H9 (cell line): ENCODE results near the gene SLC35D3. TPM values are rescaled to one million over a fixed set of nuclear protein-coding genes. Genes with fewer than 3 reads are reported as not detected.

ENCODE experiments used
- DNase-seq: peaks from one replicate; pipeline ENCODE4 v3.0.0-alpha.2; 2017
- H2AFZ ChIP-seq: one replicate; pipeline ENCODE4 v1.6.1; 2013; ENCODE audit warnings: mild to moderate bottlenecking, low read length, control low read depth, moderate library complexity
- H2AK5ac ChIP-seq: 2 replicates; pipeline ENCODE4 v1.6.1; 2013; ENCODE audit warnings: low read length, control low read depth, mixed read lengths; ENCODE audit not compliant: insufficient read length
- H2BK120ac ChIP-seq: one replicate; pipeline ENCODE4 v1.6.1; 2013; ENCODE audit warnings: low read depth, mild to moderate bottlenecking, low read length, control low read depth, inconsistent platforms; ENCODE audit not compliant: poor library complexity, severe bottlenecking
- H2BK12ac ChIP-seq: 2 replicates; pipeline ENCODE4 v1.6.1; 2013; ENCODE audit warnings: low read length, control low read depth, mixed read lengths, low read depth; ENCODE audit not compliant: insufficient read length
- H2BK15ac ChIP-seq: 2 replicates; pipeline ENCODE4 v1.6.1; 2013; ENCODE audit warnings: low read depth, low read length, control low read depth
- H2BK20ac ChIP-seq: one replicate; pipeline ENCODE4 v1.6.1; 2013; ENCODE audit warnings: low read depth, mild to moderate bottlenecking, low read length, control low read depth, inconsistent platforms; ENCODE audit not compliant: poor library complexity, severe bottlenecking
- H2BK5ac ChIP-seq: 2 replicates; pipeline ENCODE4 v1.6.1; 2013; ENCODE audit warnings: low read length, control low read depth, mixed read lengths; ENCODE audit not compliant: insufficient read length
- H3K14ac ChIP-seq: 2 replicates; pipeline ENCODE4 v1.6.1; 2013; ENCODE audit warnings: low read length, control low read depth; ENCODE audit not compliant: insufficient read depth
- H3K18ac ChIP-seq: 2 replicates; pipeline ENCODE4 v1.6.1; 2013; ENCODE audit warnings: low read depth, mild to moderate bottlenecking, mixed read lengths, low read length, control low read depth; ENCODE audit not compliant: insufficient read length
- H3K23ac ChIP-seq: 2 replicates; pipeline ENCODE4 v1.6.1; 2013; ENCODE audit warnings: low read length, control low read depth, mixed read lengths, low read depth; ENCODE audit not compliant: insufficient read length
- H3K23me2 ChIP-seq: 2 replicates; pipeline ENCODE4 v1.6.1; 2013; ENCODE audit warnings: low read depth, mild to moderate bottlenecking, mixed read lengths, low read length, control low read depth; ENCODE audit not compliant: insufficient read length, poor library complexity, severe bottlenecking
- H3K27ac ChIP-seq: 2 replicates; pipeline ENCODE4 v1.5.1; 2013; ENCODE audit warnings: low read length, control low read depth, mixed read lengths, low read depth; ENCODE audit not compliant: insufficient read length
- H3K27me3 ChIP-seq: 2 replicates; pipeline ENCODE4 v1.6.1; 2013; ENCODE audit warnings: low read length, control low read depth, inconsistent platforms; ENCODE audit not compliant: insufficient read depth
- H3K4ac ChIP-seq: 2 replicates; pipeline ENCODE4 v1.6.1; 2013; ENCODE audit warnings: low read depth, mild to moderate bottlenecking, control low read depth, inconsistent platforms, low read length, moderate library complexity
- H3K4me1 ChIP-seq: 2 replicates; pipeline ENCODE4 v1.6.1; 2013; ENCODE audit warnings: low read length, control low read depth, inconsistent platforms; ENCODE audit not compliant: insufficient read depth
- H3K4me2 ChIP-seq: 2 replicates; pipeline ENCODE4 v1.6.1; 2013; ENCODE audit warnings: low read length, control low read depth, mixed read lengths; ENCODE audit not compliant: insufficient read length, insufficient read depth
- H3K56ac ChIP-seq: 2 replicates; pipeline ENCODE4 v1.6.1; 2013; ENCODE audit warnings: low read depth, mild to moderate bottlenecking, mixed read lengths, low read length, control low read depth; ENCODE audit not compliant: insufficient read length
- H3K79me1 ChIP-seq: 2 replicates; pipeline ENCODE4 v1.6.1; 2013; ENCODE audit warnings: low read depth, mild to moderate bottlenecking, moderate library complexity, low read length, control low read depth, inconsistent platforms; ENCODE audit not compliant: insufficient read depth, poor library complexity, severe bottlenecking
- H3K79me2 ChIP-seq: 2 replicates; pipeline ENCODE4 v1.6.1; 2013; ENCODE audit warnings: low read length, control low read depth, inconsistent platforms; ENCODE audit not compliant: insufficient read depth
- H3K9ac ChIP-seq: 2 replicates; pipeline ENCODE4 v1.6.1; 2013; ENCODE audit warnings: low read length, control low read depth, mixed read lengths; ENCODE audit not compliant: insufficient read length; ENCODE audit errors: extremely low read depth
- H3K9me3 ChIP-seq: one replicate; pipeline ENCODE4 v1.6.1; 2013; ENCODE audit warnings: low read depth, low read length, inconsistent platforms; ENCODE audit not compliant: control insufficient read depth
- H3T11ph ChIP-seq: one replicate; pipeline ENCODE4 v1.6.1; 2013; ENCODE audit warnings: mild to moderate bottlenecking, low read length, control low read depth, inconsistent platforms
- H4K20me1 ChIP-seq: one replicate; pipeline ENCODE4 v1.6.1; 2013; ENCODE audit not compliant: control insufficient read depth, insufficient read length, insufficient read depth
- H4K5ac ChIP-seq: 2 replicates; pipeline ENCODE4 v1.6.1; 2013; ENCODE audit warnings: low read depth, mild to moderate bottlenecking, mixed read lengths, low read length, control low read depth; ENCODE audit not compliant: insufficient read length
- H4K8ac ChIP-seq: replicated peaks from 2 replicates; pipeline ENCODE4 v1.6.1; 2013; ENCODE audit warnings: low read length, control low read depth, mixed read lengths, low read depth; ENCODE audit not compliant: insufficient read length
- H4K91ac ChIP-seq: 2 replicates; pipeline ENCODE4 v1.6.1; 2013; ENCODE audit warnings: low read depth, mild to moderate bottlenecking, moderate library complexity, mixed read lengths, low read length, control low read depth; ENCODE audit not compliant: insufficient read length
- H3K27ac Mint-ChIP-seq, 3 experiments: 2 replicates in 2 of 3; 3 replicates in 1 of 3; pipeline ENCODE4 v1.8.0; 2020 to 2021; ENCODE audit warnings: mixed read lengths in 3 of 3, mild to moderate bottlenecking in 1 of 3, moderate library complexity in 1 of 3
- H3K27me3 Mint-ChIP-seq: 2 replicates; pipeline ENCODE4 v1.8.0; 2021; ENCODE audit warnings: low read depth, mild to moderate bottlenecking, moderate library complexity, mixed read lengths
- H3K36me3 Mint-ChIP-seq, 3 experiments: 2 replicates in 2 of 3; 3 replicates in 1 of 3; pipeline ENCODE4 v1.8.0; 2020 to 2021; ENCODE audit warnings: low read depth in 3 of 3, mixed read lengths in 3 of 3; ENCODE audit not compliant: insufficient read depth in 1 of 3
- H3K4me1 Mint-ChIP-seq, 2 experiments: 2 replicates each; pipeline ENCODE4 v1.8.0; 2020; ENCODE audit warnings: mixed read lengths in 2 of 2
- H3K4me3 Mint-ChIP-seq, 2 experiments: 2 replicates in 1 of 2; 3 replicates in 1 of 2; pipeline ENCODE4 v1.8.0; 2020 to 2021; ENCODE audit warnings: mild to moderate bottlenecking in 2 of 2, mixed read lengths in 2 of 2, moderate library complexity in 1 of 2
- H3K9me3 Mint-ChIP-seq, 2 experiments: 2 replicates in 1 of 2; 3 replicates in 1 of 2; pipeline ENCODE4 v1.8.0; 2020; ENCODE audit warnings: mild to moderate bottlenecking in 2 of 2, mixed read lengths in 2 of 2, moderate library complexity in 1 of 2
- CTCF ChIP-seq: fragments of 200-600 bp; sonication (generic); conservative IDR thresholded peaks from 3 replicates; pipeline ENCODE4 v1.8.0; 2021; ENCODE audit warnings: antibody characterized with exemption, mild to moderate bottlenecking
- WGBS: extraction: QIAGEN DNeasy Blood & Tissue Kit; methylation state at CpG from one replicate; pipeline ENCODE4 v1.1.7; 2013; ENCODE audit warnings: missing lambda C conversion rate, low lambda C conversion rate, mixed read lengths; ENCODE audit not compliant: insufficient read length; ENCODE audit errors: extremely low coverage; 5-methylcytosine and 5-hydroxymethylcytosine counted together
- total RNA-seq: library from RNA; stranded (reverse); gene quantifications from 2 replicates; pipeline ENCODE4 v1.2.1, GENCODE V29; 2021

The SLC35D3 gene
- total RNA-seq, 1 experiment from 2014 or later = 0.17 TPM

DNA sequence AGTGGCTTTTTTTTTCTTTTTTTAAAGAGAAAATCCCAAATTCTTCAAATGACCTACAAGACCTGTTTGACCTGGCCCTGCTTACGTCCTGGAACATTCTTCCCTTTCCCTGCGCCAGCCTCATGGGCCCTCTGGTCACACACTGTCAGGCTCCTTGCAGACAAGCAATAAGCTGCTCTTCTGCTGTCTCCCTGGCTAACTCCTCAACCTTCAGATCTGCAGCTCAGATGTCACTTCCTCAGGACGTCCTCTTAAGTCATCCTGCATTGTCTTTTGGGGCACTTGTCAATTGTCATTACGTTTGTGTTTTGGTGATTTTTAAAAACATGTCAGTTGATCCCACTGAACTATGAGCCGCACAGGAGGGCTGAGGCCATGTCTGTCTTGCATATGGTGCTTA is 28.9 kb upstream of the SLC35D3 start:
- H2AK5ac ChIP-seq = no peak overlapping the region
- TF ChIP-seq CTCF = no peak
- H3K4me1 ChIP-seq = no peaks in the 10 kb centered on the region
- H2BK120ac ChIP-seq = no peak overlapping the region
- H2BK15ac ChIP-seq = no peak overlapping the region
- no peak overlapping the region for H3K4me2 ChIP-seq
- H4K8ac ChIP-seq = no peak overlapping the region
- H3K27me3 ChIP-seq = no peaks in the 10 kb centered on the region
- H2AFZ ChIP-seq = no peak overlapping the region
- no peak for DNase-seq
- H3K23ac ChIP-seq = no peak overlapping the region
- no peak overlapping the region for H3K4ac ChIP-seq
- H3K4me1 Mint-ChIP-seq = no peaks in the 10 kb centered on the region
- no peaks in the 10 kb centered on the region for H3K9me3 Mint-ChIP-seq
- H3K23me2 ChIP-seq = no peaks in the 10 kb centered on the region
- H3K27ac Mint-ChIP-seq = no peak overlapping the region
- no peak overlapping the region for H3K56ac ChIP-seq
- H3K27ac ChIP-seq = no peak overlapping the region
- no CpG with 5 or more reads among the region's 5 CpGs for WGBS
- no peak overlapping the region for H3K9ac ChIP-seq
- H3K18ac ChIP-seq = no peak overlapping the region
- H2BK5ac ChIP-seq = no peak overlapping the region
- no peaks in the 10 kb centered on the region for H4K20me1 ChIP-seq
- H4K5ac ChIP-seq = no peak overlapping the region
- no peaks in the 10 kb centered on the region for H3K79me1 ChIP-seq
- no peaks in the 10 kb centered on the region for H3K9me3 ChIP-seq
- no peak overlapping the region for H3K4me3 Mint-ChIP-seq
- H3K36me3 Mint-ChIP-seq = 0 out of 7 replicates have a peak, but pooled peaks cover 0 to 1% (median 0%) of the 10 kb centered on the region in 3 experiments
- no peak overlapping the region for H3T11ph ChIP-seq
- no peak overlapping the region for H2BK20ac ChIP-seq
- no peaks in the 10 kb centered on the region for H3K79me2 ChIP-seq
- H4K91ac ChIP-seq = no peak overlapping the region
- no peak overlapping the region for H2BK12ac ChIP-seq
- no peaks in the 10 kb centered on the region for H3K27me3 Mint-ChIP-seq
- H3K14ac ChIP-seq = no peak overlapping the region
